ENCODE data around the gene AATK.
A peak's percentile ranks its signal among the peaks of the same experiment; 100 is the strongest.

The AATK gene

DNA sequence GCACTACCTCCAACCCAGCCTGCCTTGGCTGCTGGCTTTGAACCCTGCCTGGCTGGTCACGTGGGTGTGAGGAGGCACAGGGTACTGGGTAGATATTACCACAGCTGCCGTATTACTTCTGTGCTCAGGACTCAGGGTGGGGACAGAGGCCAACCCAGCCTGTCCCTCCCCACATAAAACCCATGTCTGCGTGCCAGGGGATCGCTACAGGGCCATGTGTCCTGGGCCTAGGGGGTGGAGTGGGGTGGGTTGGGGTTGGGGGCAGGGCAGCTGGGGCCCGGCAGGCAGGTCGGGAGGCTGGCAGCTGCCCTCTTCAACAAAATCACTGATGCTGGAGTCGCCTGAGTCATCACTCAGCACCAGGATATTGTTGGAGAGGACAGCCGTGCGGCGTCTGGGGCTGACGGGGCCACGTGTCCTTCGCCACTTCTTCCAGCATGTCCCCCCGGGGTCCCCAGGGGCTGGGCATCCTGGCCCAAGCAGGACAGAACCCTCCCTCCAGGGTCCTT is 40.4 kb downstream of the AATK start:
- TF ChIP-seq ZFX (IDR thresholded peaks at IDR 0.05): no peak
- TF ChIP-seq, protein P1, sequence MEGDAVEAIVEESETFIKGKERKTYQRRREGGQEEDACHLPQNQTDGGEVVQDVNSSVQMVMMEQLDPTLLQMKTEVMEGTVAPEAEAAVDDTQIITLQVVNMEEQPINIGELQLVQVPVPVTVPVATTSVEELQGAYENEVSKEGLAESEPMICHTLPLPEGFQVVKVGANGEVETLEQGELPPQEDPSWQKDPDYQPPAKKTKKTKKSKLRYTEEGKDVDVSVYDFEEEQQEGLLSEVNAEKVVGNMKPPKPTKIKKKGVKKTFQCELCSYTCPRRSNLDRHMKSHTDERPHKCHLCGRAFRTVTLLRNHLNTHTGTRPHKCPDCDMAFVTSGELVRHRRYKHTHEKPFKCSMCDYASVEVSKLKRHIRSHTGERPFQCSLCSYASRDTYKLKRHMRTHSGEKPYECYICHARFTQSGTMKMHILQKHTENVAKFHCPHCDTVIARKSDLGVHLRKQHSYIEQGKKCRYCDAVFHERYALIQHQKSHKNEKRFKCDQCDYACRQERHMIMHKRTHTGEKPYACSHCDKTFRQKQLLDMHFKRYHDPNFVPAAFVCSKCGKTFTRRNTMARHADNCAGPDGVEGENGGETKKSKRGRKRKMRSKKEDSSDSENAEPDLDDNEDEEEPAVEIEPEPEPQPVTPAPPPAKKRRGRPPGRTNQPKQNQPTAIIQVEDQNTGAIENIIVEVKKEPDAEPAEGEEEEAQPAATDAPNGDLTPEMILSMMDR (conservative IDR thresholded peaks at IDR 0.05): no peak
- no peak overlapping the region for H3K27ac ChIP-seq

- TF ChIP-seq ZFX (IDR thresholded peaks at IDR 0.05): no peak
- TF ChIP-seq, protein P1 (conservative IDR thresholded peaks at IDR 0.05): no peak
- no peak overlapping the region for H3K27ac ChIP-seq
These were observed 41.6 kb downstream of the AATK start for GRCh38 chr17:81124377-81124776.

- TF ChIP-seq ZFX (IDR thresholded peaks at IDR 0.05): no peak
- TF ChIP-seq, protein P1 (conservative IDR thresholded peaks at IDR 0.05): no peak
- no peak overlapping the region for H3K27ac ChIP-seq
These were observed 42.7 kb downstream of the AATK start for GRCh38 chr17:81123052-81124048.

DNA sequence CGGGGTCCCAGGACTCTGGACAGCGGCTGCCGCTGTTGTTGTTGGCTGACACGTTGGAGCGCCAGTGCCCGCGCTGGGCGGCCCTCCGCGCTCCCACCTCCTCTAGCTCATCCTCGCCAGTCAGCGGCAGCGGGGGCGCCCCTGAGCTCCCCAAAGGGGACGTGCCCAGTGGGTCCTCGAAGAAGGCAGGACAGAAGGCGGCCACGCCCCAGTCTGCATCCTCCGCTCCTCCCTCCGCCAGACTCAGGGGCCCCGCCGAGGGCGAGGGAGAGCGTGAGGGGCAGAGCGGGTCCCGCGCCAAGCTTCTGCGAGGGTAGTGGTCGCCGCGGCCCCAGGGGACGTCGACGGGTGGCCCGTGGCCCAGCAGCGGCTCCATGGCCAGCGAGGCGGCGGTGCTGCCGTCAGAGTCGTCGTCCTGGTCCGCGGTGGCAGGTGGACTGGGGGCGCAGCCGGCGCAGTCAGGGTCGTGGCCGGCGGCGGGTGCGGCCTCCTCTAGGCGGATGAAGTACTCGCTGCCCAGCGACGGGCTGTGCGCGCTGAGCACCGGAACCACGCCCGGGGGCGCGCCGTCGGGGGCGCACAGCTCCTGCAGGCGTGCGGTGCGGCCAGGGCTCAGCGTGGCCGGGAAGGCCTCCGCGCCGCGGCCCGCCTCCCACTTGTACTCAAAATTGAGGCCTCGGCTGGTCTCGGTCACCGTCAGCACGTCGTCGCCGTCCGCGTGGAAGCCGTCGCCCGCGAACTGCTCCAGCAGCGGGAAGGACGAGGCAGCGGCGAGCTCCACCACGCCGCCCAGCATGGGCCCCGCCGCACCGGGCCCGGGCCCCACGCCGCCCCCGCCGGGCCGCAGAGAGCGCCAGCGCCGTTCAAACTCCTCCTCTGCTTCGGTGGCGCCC is 43.9 kb downstream of the AATK start:
- TF ChIP-seq, protein P1 (conservative IDR thresholded peaks at IDR 0.05): no peak
- no peak for TF ChIP-seq ZFX (IDR thresholded peaks at IDR 0.05)
- H3K27ac ChIP-seq: no peak overlapping the region

DNA sequence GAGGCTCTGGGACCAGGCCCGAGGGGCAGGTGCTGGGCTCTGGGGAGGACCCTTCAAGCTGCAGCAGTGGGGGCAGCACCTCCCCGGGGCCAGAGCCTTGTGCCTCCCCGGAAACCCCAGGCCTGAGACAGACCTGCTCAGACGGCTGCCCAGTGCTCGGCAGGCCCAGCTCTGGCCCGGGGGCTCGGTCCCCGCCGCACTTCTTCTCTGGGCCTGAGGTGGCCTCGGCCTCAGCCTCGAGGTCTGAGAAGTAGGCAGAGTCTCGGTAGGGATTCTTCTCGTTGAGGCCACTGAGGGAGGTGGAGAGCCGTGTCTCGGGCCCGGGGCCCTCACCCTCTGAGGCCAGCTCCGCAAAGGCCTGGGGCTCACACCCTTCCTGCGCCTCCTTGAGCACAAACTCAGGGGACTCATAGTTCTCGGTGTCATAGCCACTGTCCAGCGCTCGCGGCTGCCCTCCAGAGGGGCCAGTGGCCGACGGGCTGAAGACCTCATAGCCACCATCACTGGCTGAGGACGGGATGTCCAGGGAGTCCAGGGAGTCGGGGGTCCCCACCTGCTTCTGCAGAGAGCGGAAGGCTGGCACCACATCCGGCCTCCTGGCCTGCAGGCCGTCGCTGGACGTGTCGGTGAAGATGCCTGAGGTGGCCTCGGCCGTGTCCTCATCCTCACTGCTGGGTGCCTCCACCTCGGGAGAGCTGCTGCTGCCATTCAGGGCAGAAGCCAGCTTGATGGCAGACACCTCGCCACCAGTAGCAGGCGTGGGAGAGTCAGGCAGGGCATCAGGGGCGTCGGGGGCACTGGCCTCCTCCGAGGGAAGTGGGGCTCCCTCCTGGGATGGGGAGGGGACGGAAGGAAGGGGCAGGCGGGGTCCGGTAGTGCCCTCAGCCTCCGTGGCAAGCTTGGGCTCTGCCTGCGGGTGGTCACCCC is 45.1 kb downstream of the AATK start:
- no peak for TF ChIP-seq ZFX (IDR thresholded peaks at IDR 0.05)
- TF ChIP-seq, protein P1 (conservative IDR thresholded peaks at IDR 0.05): no peak; the same call in 1 of the 2 replicates

GRCh38 chr17:81120149-81120484 is 45.9 kb downstream of the AATK start:
- no peak for TF ChIP-seq ZFX (IDR thresholded peaks at IDR 0.05)
- TF ChIP-seq, protein P1 (conservative IDR thresholded peaks at IDR 0.05): no peak; the same call in 1 of the 2 replicates
- H3K27ac ChIP-seq: peak overlapping the region; percentile 56

More for the DNA sequence above, 45.1 kb downstream of the AATK start:
- peak overlapping the region; percentile 56 for H3K27ac ChIP-seq

Data from C4-2B (cell line).